Endodermal cell (in vitro differentiated cells): ENCODE data around the gene COL23A1. TPM values are rescaled to one million over a fixed set of nuclear protein-coding genes. Genes with fewer than 3 reads are reported as not detected.

ENCODE experiments used
- DNase-seq: peaks from one replicate; pipeline ENCODE4 v3.0.0-alpha.2; 2017
- H3K27ac ChIP-seq: 2 replicates; pipeline ENCODE4 v1.5.1; 2013; ENCODE audit warnings: mild to moderate bottlenecking, low read depth, low read length, moderate library complexity
- H3K27me3 ChIP-seq: 2 replicates; pipeline ENCODE4 v1.6.1; 2013; ENCODE audit warnings: mild to moderate bottlenecking, low read length, moderate library complexity; ENCODE audit not compliant: insufficient read depth, control insufficient read depth, poor library complexity, severe bottlenecking
- H3K36me3 ChIP-seq: 2 replicates; pipeline ENCODE4 v1.7.0; 2013; ENCODE audit warnings: mild to moderate bottlenecking, low read length, moderate library complexity; ENCODE audit not compliant: control insufficient read depth, insufficient read depth
- H3K4me1 ChIP-seq: one replicate; pipeline ENCODE4 v1.7.0; 2013; ENCODE audit warnings: low read length; ENCODE audit not compliant: control insufficient read depth, insufficient read depth
- H3K4me3 ChIP-seq: 2 replicates; pipeline ENCODE4 v1.5.1; 2013; ENCODE audit warnings: mild to moderate bottlenecking, low read length, moderate library complexity
- H3K9ac ChIP-seq: 2 replicates; pipeline ENCODE4 v1.6.1; 2013; ENCODE audit warnings: mild to moderate bottlenecking, low read length, moderate library complexity; ENCODE audit not compliant: poor library complexity, severe bottlenecking; ENCODE audit errors: extremely low read depth
- H3K9me3 ChIP-seq: 2 replicates; pipeline ENCODE4 v1.6.1; 2013; ENCODE audit warnings: mild to moderate bottlenecking, low read length, moderate library complexity; ENCODE audit not compliant: control insufficient read depth
- H3K27ac Mint-ChIP-seq: 2 replicates; pipeline ENCODE4 v1.8.0; 2020; ENCODE audit warnings: mixed read lengths
- H3K27me3 Mint-ChIP-seq: 2 replicates; pipeline ENCODE4 v1.8.0; 2021; ENCODE audit warnings: mild to moderate bottlenecking, mixed read lengths; ENCODE audit not compliant: insufficient read depth
- H3K36me3 Mint-ChIP-seq: 2 replicates; pipeline ENCODE4 v1.8.0; 2020; ENCODE audit warnings: low read depth, mixed read lengths
- H3K4me1 Mint-ChIP-seq: 2 replicates; pipeline ENCODE4 v1.8.0; 2020; ENCODE audit warnings: mixed read lengths
- H3K4me3 Mint-ChIP-seq: 2 replicates; pipeline ENCODE4 v1.8.0; 2020; ENCODE audit warnings: mild to moderate bottlenecking, moderate library complexity, mixed read lengths
- H3K9me3 Mint-ChIP-seq: 2 replicates; pipeline ENCODE4 v1.8.0; 2020; ENCODE audit warnings: mild to moderate bottlenecking, mixed read lengths
- WGBS, 2 experiments: methylation state at CpG; one replicate each; pipeline versions ENCODE4 v1.1.5 to v1.1.7; 2013; ENCODE audit warnings: missing lambda C conversion rate in 2 of 2, mixed read lengths in 1 of 2; ENCODE audit not compliant: insufficient coverage in 1 of 2, insufficient read length in 1 of 2; 5-methylcytosine and 5-hydroxymethylcytosine counted together
- total RNA-seq, 2 donors: library from RNA; stranded (reverse); fragmentation: NEBNext Ultra II Directional in 1 of 2; extraction: Animal tissue kit (Norgen Biotek cat#: 25700) in 1 of 2; gene quantifications; 2 replicates in 1 of 2; 3 replicates in 1 of 2; pipeline ENCODE4 v1.2.1, GENCODE V29; 2021
- TF ChIP-seq, protein P1 (sequence below): fragments of 200-600 bp; sonication (generic); conservative IDR thresholded peaks from 2 replicates; pipeline ENCODE4 v1.5.0; 2021; ENCODE audit warnings: antibody characterized with exemption, mild to moderate bottlenecking

The COL23A1 gene
- total RNA-seq, 2 donors from 2014 or later: 50.2 to 71.3 TPM

GRCh38 chr5:178247481-178248456 is 342.4 kb downstream of the COL23A1 start:
- no peaks in the 10 kb centered on the region for H3K4me1 ChIP-seq
- Mint-ChIP-seq H3K27me3 (peaks cover 4% of the 10 kb centered on the region), H3K27ac (no peak overlapping the region), H3K36me3 (no peaks in the 10 kb centered on the region), H3K4me1 (peaks cover 5% of the 10 kb centered on the region), H3K9me3 (no peaks in the 10 kb centered on the region), H3K4me3 (no peak overlapping the region)
- no peak overlapping the region for H3K9ac ChIP-seq
- H3K9me3 ChIP-seq: no peaks in the 10 kb centered on the region
- H3K4me3 ChIP-seq: no peak overlapping the region
- DNase-seq: no peak
- H3K27ac ChIP-seq: no peak overlapping the region
- TF ChIP-seq, protein P1, sequence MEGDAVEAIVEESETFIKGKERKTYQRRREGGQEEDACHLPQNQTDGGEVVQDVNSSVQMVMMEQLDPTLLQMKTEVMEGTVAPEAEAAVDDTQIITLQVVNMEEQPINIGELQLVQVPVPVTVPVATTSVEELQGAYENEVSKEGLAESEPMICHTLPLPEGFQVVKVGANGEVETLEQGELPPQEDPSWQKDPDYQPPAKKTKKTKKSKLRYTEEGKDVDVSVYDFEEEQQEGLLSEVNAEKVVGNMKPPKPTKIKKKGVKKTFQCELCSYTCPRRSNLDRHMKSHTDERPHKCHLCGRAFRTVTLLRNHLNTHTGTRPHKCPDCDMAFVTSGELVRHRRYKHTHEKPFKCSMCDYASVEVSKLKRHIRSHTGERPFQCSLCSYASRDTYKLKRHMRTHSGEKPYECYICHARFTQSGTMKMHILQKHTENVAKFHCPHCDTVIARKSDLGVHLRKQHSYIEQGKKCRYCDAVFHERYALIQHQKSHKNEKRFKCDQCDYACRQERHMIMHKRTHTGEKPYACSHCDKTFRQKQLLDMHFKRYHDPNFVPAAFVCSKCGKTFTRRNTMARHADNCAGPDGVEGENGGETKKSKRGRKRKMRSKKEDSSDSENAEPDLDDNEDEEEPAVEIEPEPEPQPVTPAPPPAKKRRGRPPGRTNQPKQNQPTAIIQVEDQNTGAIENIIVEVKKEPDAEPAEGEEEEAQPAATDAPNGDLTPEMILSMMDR: peak; percentile 45
- H3K36me3 ChIP-seq: no peaks in the 10 kb centered on the region
- H3K27me3 ChIP-seq: no peaks in the 10 kb centered on the region
- WGBS, 2 experiments: 86 to 90% methylated on average over 10 to 24 of the region's 24 CpGs

GRCh38 chr5:178246624-178247279 is 343.4 kb downstream of the COL23A1 start:
- Mint-ChIP-seq H3K27ac (no peak overlapping the region), H3K36me3 (peaks cover 3% of the 10 kb centered on the region), H3K9me3 (no peaks in the 10 kb centered on the region), H3K4me1 (peaks cover 5% of the 10 kb centered on the region), H3K27me3 (peaks cover 4% of the 10 kb centered on the region), H3K4me3 (no peak overlapping the region)
- WGBS, 2 experiments: 89 to 92% methylated on average over 8 to 15 of the region's 15 CpGs
- Histone ChIP-seq H3K27ac (no peak overlapping the region), H3K36me3 (no peaks in the 10 kb centered on the region), H3K4me3 (no peak overlapping the region), H3K27me3 (no peaks in the 10 kb centered on the region), H3K4me1 (no peaks in the 10 kb centered on the region), H3K9ac (no peak overlapping the region), H3K9me3 (no peaks in the 10 kb centered on the region)
- DNase-seq: no peak
- TF ChIP-seq, protein P1: no peak

- DNase-seq: no peak
- 92 to 94% methylated on average over 2 of the region's 2 CpGs for WGBS, 2 experiments
- Mint-ChIP-seq H3K9me3 (no peaks in the 10 kb centered on the region), H3K36me3 (peaks cover 3% of the 10 kb centered on the region), H3K27me3 (peaks cover 4% of the 10 kb centered on the region), H3K27ac (no peak overlapping the region), H3K4me1 (peaks cover 5% of the 10 kb centered on the region), H3K4me3 (no peak overlapping the region)
- Histone ChIP-seq H3K4me3 (no peak overlapping the region), H3K27ac (no peak overlapping the region), H3K36me3 (no peaks in the 10 kb centered on the region), H3K27me3 (no peaks in the 10 kb centered on the region), H3K9ac (no peak overlapping the region), H3K4me1 (no peaks in the 10 kb centered on the region), H3K9me3 (no peaks in the 10 kb centered on the region)
- TF ChIP-seq, protein P1: no peak
Observed at GRCh38 chr5:178245389-178245788, 344.8 kb downstream of the COL23A1 start.
